ENCODE results near the gene ACTA1. TPM values are rescaled to one million over a fixed set of nuclear protein-coding genes. Genes with fewer than 3 reads are reported as not detected.

The ACTA1 gene
- total and polyA plus RNA-seq, 2 experiments from 2014 or later = 0.28 to 0.33 TPM

- TF ChIP-seq EZH2 (IDR thresholded peaks at IDR 0.05; ENCODE audit: borderline replicate concordance) (no peak), EZH2phosphoT487 (IDR thresholded peaks at IDR 0.05; ENCODE audit: low read depth, severe bottlenecking, unreplicated experiment) (no peak), CTCF (IDR thresholded peaks at IDR 0.05; ENCODE audit: poor library complexity) (no peak)
- Histone ChIP-seq H3K27me3 (no peaks in the 10 kb centered on the region), H3K4me3 (no peak overlapping the region), H3K36me3 (replicated peaks; ENCODE audit: insufficient read depth, low read depth) (no peaks in the 10 kb centered on the region), H3K79me2 (no peaks in the 10 kb centered on the region), H3K4me2 (no peak overlapping the region), H3K9me3 (ENCODE audit: low read depth) (no peaks in the 10 kb centered on the region), H3K4me1 (ENCODE audit: insufficient read depth) (no peaks in the 10 kb centered on the region), H3K9me2 (replicated peaks; ENCODE audit: insufficient read depth) (no peaks in the 10 kb centered on the region), H2AFZ (no peak overlapping the region), H3K27ac (no peak overlapping the region), H4K20me1 (ENCODE audit: insufficient read depth, poor library complexity, severe bottlenecking) (no peaks in the 10 kb centered on the region)
- WGBS (ENCODE audit: low lambda C conversion rate, missing lambda C conversion rate) = 94% methylated on average over 11 of the region's 11 CpGs
- DNase-seq (ENCODE audit: low spot score) = no peak
Measured at GRCh38 chr1:229447809-229448252, 13.9 kb upstream of the ACTA1 start.

GRCh38 chr1:229445828-229446227 is 11.9 kb upstream of the ACTA1 start:
- WGBS (ENCODE audit: low lambda C conversion rate, missing lambda C conversion rate) = 96% methylated on average over 4 of the region's 4 CpGs

GRCh38 chr1:229440851-229441537 is 7.1 kb upstream of the ACTA1 start:
- Histone ChIP-seq H3K4me1 (ENCODE audit: insufficient read depth) (no peaks in the 10 kb centered on the region), H3K4me3 (no peak overlapping the region), H3K27ac (no peak overlapping the region), H4K20me1 (ENCODE audit: insufficient read depth, poor library complexity, severe bottlenecking) (no peaks in the 10 kb centered on the region), H3K36me3 (replicated peaks; ENCODE audit: insufficient read depth, low read depth) (no peaks in the 10 kb centered on the region), H3K9me2 (replicated peaks; ENCODE audit: insufficient read depth) (no peaks in the 10 kb centered on the region), H3K9me3 (ENCODE audit: low read depth) (no peaks in the 10 kb centered on the region), H3K79me2 (no peaks in the 10 kb centered on the region), H3K27me3 (peaks cover 3% of the 10 kb centered on the region), H3K4me2 (no peak overlapping the region), H2AFZ (no peak overlapping the region)
- DNase-seq (ENCODE audit: low spot score) = no peak
- WGBS (ENCODE audit: low lambda C conversion rate, missing lambda C conversion rate) = 71% methylated on average over 5 of the region's 5 CpGs
- no peak for TF ChIP-seq EZH2phosphoT487 (IDR thresholded peaks at IDR 0.05; ENCODE audit: low read depth, severe bottlenecking, unreplicated experiment)
- TF ChIP-seq EZH2 (IDR thresholded peaks at IDR 0.05; ENCODE audit: borderline replicate concordance) = no peak
- no peak for TF ChIP-seq CTCF (IDR thresholded peaks at IDR 0.05; ENCODE audit: poor library complexity)

More at GRCh38 chr1:229445828-229446227, 11.9 kb upstream of the ACTA1 start:
- no peaks in the 10 kb centered on the region for H4K20me1 ChIP-seq (ENCODE audit: insufficient read depth, poor library complexity, severe bottlenecking)
- H3K4me1 ChIP-seq (ENCODE audit: insufficient read depth) = no peaks in the 10 kb centered on the region
- TF ChIP-seq EZH2phosphoT487 (IDR thresholded peaks at IDR 0.05; ENCODE audit: low read depth, severe bottlenecking, unreplicated experiment) (no peak), EZH2 (IDR thresholded peaks at IDR 0.05; ENCODE audit: borderline replicate concordance) (no peak), CTCF (IDR thresholded peaks at IDR 0.05; ENCODE audit: poor library complexity) (no peak)
- H3K27ac ChIP-seq = no peak overlapping the region
- H3K9me3 ChIP-seq (ENCODE audit: low read depth) = no peaks in the 10 kb centered on the region
- H3K27me3 ChIP-seq = no peaks in the 10 kb centered on the region
- no peaks in the 10 kb centered on the region for H3K9me2 ChIP-seq (replicated peaks; ENCODE audit: insufficient read depth)
- no peak for DNase-seq (ENCODE audit: low spot score)
- no peak overlapping the region for H2AFZ ChIP-seq
- H3K4me3 ChIP-seq = no peak overlapping the region
- H3K36me3 ChIP-seq (replicated peaks; ENCODE audit: insufficient read depth, low read depth) = no peaks in the 10 kb centered on the region
- H3K4me2 ChIP-seq = no peak overlapping the region
- H3K79me2 ChIP-seq = no peaks in the 10 kb centered on the region

All from hepatocyte (in vitro differentiated cells).